Measurements from ENCODE around the gene CEP20. TPM values are rescaled to one million over a fixed set of nuclear protein-coding genes. Genes with fewer than 3 reads are reported as not detected.

The CEP20 gene
- polyA plus RNA-seq, 3 donors = 37.2 to 39.7 (median 38.2) TPM

DNA sequence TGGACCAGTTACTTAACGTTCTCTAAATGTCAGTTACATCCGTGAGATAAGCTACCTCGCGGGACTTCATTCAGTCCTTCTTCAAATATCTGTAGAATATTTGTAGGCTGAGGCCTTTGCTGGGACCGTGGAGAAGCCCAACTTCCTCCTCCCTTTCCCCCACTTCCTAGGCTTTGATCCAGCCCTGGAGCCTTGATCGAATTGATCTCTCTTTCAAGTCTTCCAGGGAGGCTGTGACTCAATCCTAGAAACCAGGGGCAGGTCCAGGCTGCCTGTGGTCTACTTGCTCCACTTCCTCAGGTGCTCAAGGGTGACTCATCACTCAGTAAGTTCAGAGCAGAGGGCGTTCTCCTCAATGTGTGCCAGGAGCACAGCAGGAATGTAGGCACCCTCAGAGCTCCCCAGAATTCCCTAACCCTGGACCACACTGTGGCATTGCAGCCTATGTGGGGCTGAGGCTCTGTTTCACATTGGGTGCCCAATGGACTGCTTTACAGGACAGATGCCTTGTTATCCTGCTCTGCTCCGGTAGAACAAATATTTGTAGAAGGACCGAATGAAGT, 11.2 kb upstream of the CEP20 start:
- no peak for DNase-seq (ENCODE audit: low read depth in 3 of 3, low spot score in 2 of 3)

GRCh38 chr16:15898654-15899053, 10.3 kb upstream of the CEP20 start:
- DNase-seq (ENCODE audit: low read depth in 3 of 3, low spot score in 2 of 3) = no peak

DNA sequence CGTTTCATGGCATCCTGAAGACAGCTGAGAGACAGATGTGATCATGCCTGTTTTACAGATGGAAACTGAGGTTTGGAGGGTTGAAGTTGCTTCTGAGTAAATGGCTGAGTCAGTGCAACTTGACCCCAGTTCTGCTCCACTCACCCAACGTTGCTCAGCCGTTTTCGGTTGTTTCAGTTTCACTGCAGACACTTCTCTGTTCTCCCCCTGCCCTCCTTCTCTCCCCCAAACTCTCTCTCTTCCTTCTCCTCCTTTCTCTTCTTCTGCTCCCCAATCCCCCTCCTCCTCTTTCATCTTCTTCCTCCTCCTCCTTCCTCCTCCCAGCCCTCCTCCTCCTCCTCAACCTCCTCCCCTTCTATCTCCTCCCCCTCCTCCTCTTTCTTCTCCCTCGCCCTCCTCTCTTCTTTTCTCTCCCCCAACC, 9.4 kb upstream of the CEP20 start:
- DNase-seq (ENCODE audit: low read depth in 3 of 3, low spot score in 2 of 3) = no peak

- DNase-seq (ENCODE audit: low read depth in 3 of 3, low spot score in 2 of 3) = no peak
These were observed 8.8 kb upstream of the CEP20 start for GRCh38 chr16:15897121-15897780.

- DNase-seq (ENCODE audit: low read depth in 3 of 3, low spot score in 2 of 3) = no peak
These were observed 6.4 kb upstream of the CEP20 start for GRCh38 chr16:15894571-15895374.

GRCh38 chr16:15891508-15891907, 3.1 kb upstream of the CEP20 start:
- no peak for DNase-seq (ENCODE audit: low read depth in 3 of 3, low spot score in 2 of 3)

- no peak for DNase-seq (ENCODE audit: low read depth in 3 of 3, low spot score in 2 of 3)
These were observed 1.1 kb downstream of the CEP20 start for GRCh38 chr16:15887283-15887682.

GRCh38 chr16:15886078-15886477, 2.3 kb downstream of the CEP20 start:
- no peak for DNase-seq (ENCODE audit: low read depth in 3 of 3, low spot score in 2 of 3)

DNA sequence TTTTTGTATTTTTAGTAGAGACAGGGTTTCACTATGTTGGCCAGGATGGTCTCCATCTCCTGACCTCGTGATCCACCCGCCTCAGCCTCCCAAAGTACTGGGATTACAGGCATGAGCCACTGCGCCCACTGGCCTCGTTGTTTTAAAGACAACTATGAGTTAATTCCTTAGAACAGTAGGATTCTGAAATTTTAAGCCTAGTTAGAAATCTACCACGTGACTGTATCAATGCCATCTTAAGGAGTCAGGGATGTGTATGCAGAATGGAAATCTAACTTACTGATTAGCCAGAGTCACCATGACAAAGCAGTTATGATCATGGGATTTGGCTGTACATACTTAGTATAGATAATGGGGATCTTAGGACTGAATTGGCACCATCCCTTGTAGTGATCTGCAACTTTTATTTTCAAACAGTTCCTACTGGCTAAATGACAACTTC, 2.8 kb downstream of the CEP20 start:
- no peak for DNase-seq (ENCODE audit: low read depth in 3 of 3, low spot score in 2 of 3)

- DNase-seq (ENCODE audit: low read depth in 3 of 3, low spot score in 2 of 3) = no peak
These were observed 5.8 kb downstream of the CEP20 start for GRCh38 chr16:15882563-15882962.

GRCh38 chr16:15881794-15882379, 6.5 kb downstream of the CEP20 start:
- no peak for DNase-seq (ENCODE audit: low read depth in 3 of 3, low spot score in 2 of 3)

DNA sequence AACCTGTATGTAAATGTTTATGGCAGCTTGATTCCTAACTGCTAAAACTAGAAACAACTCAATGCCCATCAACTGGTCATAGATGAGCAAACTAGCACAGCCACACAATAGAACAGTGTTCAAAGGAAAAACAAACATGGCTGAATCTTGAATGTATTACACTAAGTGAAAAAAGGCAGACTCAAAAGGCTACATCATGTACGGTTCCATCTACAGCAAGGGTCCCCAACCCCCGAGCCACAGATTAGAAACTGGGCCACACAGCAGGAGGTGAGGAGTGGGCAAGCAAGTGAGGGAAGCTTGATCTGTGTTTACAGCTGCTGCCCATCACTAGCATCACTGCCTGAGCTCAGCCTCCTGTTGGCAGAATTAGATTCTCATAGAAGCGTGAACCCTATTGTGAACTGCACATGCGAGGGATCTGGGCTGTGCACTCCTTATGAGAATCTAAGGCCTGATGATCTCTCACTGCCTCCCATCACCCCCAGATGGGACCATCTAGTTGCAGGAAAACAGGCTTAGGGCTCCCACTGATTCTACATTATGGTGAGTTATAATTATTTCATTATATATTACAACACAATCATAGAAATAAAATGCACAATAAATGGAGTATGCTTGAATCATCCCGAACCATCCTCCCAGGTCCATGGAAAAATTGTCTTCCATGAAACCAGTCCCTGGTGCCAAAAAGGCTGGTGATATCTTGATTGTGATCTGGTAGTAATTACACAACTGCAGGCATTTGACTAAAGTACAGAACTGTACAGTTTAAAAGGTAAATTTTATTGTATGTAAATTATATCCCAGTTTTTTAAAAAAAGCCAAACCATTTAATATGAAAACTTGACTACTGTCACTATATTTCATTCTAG, 7.7 kb downstream of the CEP20 start:
- no peak for DNase-seq (ENCODE audit: low read depth in 3 of 3, low spot score in 2 of 3)

- DNase-seq (ENCODE audit: low read depth in 3 of 3, low spot score in 2 of 3) = no peak
These were observed 9.1 kb downstream of the CEP20 start for GRCh38 chr16:15879255-15879811.

GRCh38 chr16:15876503-15876902, 11.9 kb downstream of the CEP20 start:
- no peak for DNase-seq (ENCODE audit: low read depth in 3 of 3, low spot score in 2 of 3)

- peak in 1 of 3 donors; percentile 12 for DNase-seq (ENCODE audit: low read depth in 3 of 3, low spot score in 2 of 3)
These were observed 13.6 kb downstream of the CEP20 start for GRCh38 chr16:15874745-15875314.

DNA sequence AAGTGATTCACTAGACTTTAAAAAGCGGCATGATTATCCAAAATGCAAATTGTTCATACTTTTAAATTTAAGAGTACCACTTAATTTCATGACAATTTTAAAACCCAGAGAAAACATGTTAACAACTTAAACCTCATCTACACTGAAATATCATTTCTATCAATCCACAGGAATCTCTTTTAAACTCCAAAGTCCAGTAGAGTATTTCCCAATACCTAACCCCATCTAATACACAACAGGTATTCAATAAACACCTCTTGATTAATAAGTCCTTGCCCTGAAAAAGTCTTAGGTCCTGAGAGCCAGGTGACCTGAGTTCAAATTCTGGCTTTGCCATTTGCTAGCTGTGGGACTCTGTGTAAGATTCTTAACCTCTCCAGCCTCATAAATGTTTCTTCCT, 14.7 kb downstream of the CEP20 start:
- no peak for DNase-seq (ENCODE audit: low read depth in 3 of 3, low spot score in 2 of 3)

DNA sequence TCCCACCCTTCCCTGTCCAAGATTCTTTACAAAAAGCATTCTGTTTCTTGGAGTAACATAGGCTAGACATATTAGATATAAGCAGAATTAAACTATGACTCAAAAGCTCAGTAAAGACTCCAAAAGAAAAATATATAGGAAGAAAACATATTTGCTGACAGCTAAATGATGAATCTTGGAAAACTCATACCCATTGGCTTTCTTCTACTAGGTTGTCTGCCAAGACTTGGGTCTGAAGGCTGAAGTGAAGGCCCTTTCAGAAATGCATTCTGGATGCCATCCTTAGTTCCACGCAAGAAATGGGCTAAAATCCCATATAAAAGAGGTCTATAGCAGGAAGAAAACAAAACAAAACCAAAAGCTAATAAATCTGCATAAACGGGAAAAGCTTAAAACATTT, 15.1 kb downstream of the CEP20 start:
- DNase-seq (ENCODE audit: low read depth in 3 of 3, low spot score in 2 of 3) = no peak

DNA sequence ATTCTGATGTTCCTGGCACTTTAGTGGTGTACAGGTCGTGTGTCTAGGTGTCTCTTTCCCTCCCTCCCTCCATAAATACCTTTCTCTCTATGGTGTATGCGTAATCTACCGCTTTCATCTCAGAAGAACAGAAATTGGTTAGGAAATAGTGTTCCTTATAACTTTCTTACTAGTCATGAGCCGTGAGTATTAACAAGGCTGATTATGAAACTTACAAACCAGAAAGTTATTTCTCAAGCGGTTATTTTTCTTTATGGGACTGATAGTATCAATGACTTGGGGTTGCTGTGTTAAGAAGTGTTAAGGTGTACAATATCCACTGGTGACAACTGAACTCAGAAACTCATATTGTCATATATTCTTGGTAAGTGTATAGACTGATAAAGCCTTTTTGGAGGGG, 18.4 kb downstream of the CEP20 start:
- DNase-seq (ENCODE audit: low read depth in 3 of 3, low spot score in 2 of 3) = no peak

DNA sequence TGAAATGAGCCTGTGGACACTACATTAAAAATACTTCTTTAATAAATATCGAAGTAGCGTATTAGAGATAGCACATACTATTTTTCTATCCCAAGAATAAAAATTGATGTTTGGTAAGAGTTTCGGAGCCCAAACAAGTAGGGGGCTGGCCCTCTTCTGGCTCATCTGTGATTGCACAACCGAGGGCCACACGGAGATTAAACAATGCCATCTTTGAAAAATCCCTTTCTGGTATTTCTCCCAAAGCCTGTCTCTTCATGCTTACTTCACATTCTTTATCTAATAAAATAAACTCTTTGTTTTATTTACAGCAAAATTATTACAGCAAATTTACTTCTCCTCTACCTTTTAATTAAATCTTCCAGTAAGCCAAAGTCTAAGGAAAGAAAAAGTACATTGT, 22.0 kb downstream of the CEP20 start:
- no peak for DNase-seq (ENCODE audit: low read depth in 3 of 3, low spot score in 2 of 3)

GRCh38 chr16:15865742-15866141, 22.7 kb downstream of the CEP20 start:
- no peak for DNase-seq (ENCODE audit: low read depth in 3 of 3, low spot score in 2 of 3)
